Measurements from ENCODE around the gene CST3. TPM values are rescaled to one million over a fixed set of nuclear protein-coding genes. Genes with fewer than 3 reads are reported as not detected.

Gene CST3
- total and polyA plus RNA-seq, 2 of the 8 experiments (the other 6 are each of a cell fraction or from before 2014, with no cell fraction given): 53.2 to 184 TPM

GRCh38 chr20:23629542-23630391 is 8.0 kb downstream of the CST3 start (continued):
- TF ChIP-seq GABPA (IDR thresholded peaks at IDR 0.05; ENCODE audit: borderline replicate concordance, insufficient read depth, low read length) (no peak), TAF7 (optimal IDR thresholded peaks at IDR 0.05; ENCODE audit: borderline replicate concordance, low read depth, low read length) (no peak), TCF12 (IDR thresholded peaks at IDR 0.05; ENCODE audit: low read depth, low read length) (no peak)

Measured in H1 (cell line).